ENCODE data around the gene LBP. TPM values are rescaled to one million over a fixed set of nuclear protein-coding genes. Genes with fewer than 3 reads are reported as not detected.

The LBP gene, protein sequence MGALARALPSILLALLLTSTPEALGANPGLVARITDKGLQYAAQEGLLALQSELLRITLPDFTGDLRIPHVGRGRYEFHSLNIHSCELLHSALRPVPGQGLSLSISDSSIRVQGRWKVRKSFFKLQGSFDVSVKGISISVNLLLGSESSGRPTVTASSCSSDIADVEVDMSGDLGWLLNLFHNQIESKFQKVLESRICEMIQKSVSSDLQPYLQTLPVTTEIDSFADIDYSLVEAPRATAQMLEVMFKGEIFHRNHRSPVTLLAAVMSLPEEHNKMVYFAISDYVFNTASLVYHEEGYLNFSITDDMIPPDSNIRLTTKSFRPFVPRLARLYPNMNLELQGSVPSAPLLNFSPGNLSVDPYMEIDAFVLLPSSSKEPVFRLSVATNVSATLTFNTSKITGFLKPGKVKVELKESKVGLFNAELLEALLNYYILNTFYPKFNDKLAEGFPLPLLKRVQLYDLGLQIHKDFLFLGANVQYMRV
- total RNA-seq, result 0.20 and 1.7 TPM in 2 replicates

DNA sequence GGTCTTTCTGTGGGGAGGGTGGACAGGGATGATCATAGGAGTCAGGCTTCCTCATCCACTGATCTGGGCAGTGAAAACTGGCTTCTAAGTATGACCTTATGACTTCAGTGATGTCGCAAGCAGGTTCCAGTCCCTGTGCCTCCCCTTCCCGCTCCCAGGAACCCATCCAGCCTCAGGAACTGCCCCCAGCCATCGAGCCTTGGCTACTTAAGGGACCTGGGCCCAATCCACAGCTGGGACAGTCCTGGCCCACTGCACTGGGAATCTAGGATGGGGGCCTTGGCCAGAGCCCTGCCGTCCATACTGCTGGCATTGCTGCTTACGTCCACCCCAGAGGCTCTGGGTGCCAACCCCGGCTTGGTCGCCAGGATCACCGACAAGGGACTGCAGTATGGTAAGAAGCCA lies at the start of gene LBP:
Gene LBP, plus strand, starts transcription at position 236 of the 405 bp plus-strand sequence. Its CDS starts 35 bp downstream, at position 271.

DNA sequence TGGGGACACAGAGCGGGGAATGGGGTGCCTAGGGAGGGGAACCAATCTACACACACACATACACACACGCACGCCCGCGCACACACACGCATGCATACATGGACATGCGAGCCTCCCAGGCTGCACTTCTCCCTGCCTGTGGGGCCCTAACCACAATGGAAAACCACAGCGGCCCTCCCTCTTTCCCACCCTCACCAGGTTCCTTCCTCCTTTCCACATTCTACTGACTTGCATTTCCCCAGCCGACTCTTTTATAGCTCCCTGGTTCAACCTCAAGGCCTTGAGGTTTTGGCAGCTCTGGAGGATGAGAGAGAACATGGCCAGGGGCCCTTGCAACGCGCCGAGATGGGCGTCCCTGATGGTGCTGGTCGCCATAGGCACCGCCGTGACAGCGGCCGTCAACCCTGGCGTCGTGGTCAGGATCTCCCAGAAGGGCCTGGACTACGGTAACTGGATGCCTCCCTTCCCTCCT lies 42.3 kb upstream of the LBP start, which contains the start of gene BPI:
Gene BPI, plus strand, starts transcription at position 249 of the 472 bp plus-strand sequence. Its CDS starts 68 bp downstream, at position 317.

Other genes starting within 250 kb of the LBP start
- gene TGM2, start 181.2 kb upstream of the LBP start, total RNA-seq, result 15.2 and 16.8 TPM in 2 replicates
- gene KIAA1755, start 85.7 kb upstream of the LBP start, total RNA-seq, result 1.9 and 4.1 TPM in 2 replicates
- not detected in 2 replicates for gene BPI, start 42.3 kb upstream of the LBP start, total RNA-seq
- gene SNHG17, start 88.8 kb downstream of the LBP start, total RNA-seq, result 8.4 and 10.1 TPM in 2 replicates
- gene RALGAPB, start 126.4 kb downstream of the LBP start, total RNA-seq, result 16.2 and 17.8 TPM in 2 replicates
- not detected in 2 replicates for gene ADIG, start 234.7 kb downstream of the LBP start, total RNA-seq

Measured in cardiac ventricle fibroblast (primary cell).